Measurements from ENCODE around the gene CDRT15. TPM values are rescaled to one million over a fixed set of nuclear protein-coding genes. Genes with fewer than 3 reads are reported as not detected.

Gene CDRT15
- polyA plus RNA-seq, 3 donors, result not detected

DNA sequence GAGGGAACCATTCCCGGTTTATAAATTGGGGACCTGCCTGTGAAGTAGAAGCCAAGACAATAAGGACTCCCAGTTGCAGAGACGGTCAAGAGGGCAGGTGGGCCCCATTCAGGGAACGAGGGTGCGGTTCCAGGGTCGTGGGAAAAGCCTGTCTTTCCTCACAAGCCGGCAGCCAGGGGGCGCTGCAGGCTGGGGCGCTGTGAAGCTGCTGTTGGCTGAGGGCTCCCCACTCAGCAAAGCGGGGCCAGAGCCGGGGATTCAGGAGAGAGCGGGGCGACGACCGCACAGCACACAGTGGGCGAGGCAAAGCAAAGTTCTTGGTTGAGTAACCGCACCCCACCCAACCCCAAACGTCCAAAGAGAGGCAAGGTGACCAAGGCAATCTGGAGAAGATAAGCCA, 24.9 kb downstream of the CDRT15 start:
- H3K27ac ChIP-seq (ENCODE audit: low read depth, low read length), result no peak overlapping the region
- WGBS, 3 donors, result 54 to 62% (median 57%) methylated on average over 17 of the region's 17 CpGs

DNA sequence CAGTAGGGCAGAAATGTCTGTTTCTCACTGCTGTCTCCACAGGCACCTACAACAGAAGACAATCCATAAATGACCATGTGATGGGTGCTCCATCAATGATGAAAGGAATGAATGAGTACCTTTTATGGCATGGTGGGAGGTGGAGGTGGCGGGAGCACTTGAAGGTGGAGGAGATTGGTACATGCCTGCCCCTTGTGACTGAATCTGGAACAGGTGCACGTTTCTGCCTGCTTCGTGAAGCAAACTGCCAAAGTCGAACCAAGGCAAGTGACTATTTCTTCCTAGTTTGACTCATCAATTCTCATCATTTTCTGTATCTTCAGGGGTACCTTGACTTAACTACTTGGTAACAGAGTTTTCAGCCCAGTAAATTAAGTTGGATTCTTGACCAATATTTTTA, 25.4 kb downstream of the CDRT15 start:
- no peak overlapping the region for H3K27ac ChIP-seq (ENCODE audit: low read depth, low read length)
- 87 to 88% (median 88%) methylated on average over 4 of the region's 4 CpGs for WGBS, 3 donors

- 74 to 82% (median 76%) methylated on average over 3 of the region's 3 CpGs for WGBS, 3 donors
- no peak overlapping the region for H3K27ac ChIP-seq (ENCODE audit: low read depth, low read length)
Measured at GRCh38 chr17:14209215-14209614, 27.4 kb downstream of the CDRT15 start.

DNA sequence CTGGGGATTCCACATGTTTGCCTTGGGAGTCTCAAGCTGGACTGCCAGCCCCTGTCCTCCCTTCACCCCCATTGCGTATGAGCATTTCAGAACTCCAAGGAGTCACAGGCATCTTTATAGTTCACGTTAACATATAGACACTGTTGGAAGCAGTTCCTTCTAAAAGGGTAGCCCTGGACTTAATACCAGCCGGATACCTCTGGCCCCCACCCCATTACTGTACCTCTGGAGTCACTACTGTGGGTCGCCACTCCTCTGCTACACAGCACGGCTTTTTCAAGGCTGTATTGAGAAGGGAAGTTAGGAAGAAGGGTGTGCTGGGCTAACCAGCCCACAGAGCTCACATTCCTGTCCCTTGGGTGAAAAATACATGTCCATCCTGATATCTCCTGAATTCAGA, 28.9 kb downstream of the CDRT15 start:
- 96 to 97% (median 96%) methylated on average over 5 of the region's 5 CpGs for WGBS, 3 donors
- no peak overlapping the region for H3K27ac ChIP-seq (ENCODE audit: low read depth, low read length)

DNA sequence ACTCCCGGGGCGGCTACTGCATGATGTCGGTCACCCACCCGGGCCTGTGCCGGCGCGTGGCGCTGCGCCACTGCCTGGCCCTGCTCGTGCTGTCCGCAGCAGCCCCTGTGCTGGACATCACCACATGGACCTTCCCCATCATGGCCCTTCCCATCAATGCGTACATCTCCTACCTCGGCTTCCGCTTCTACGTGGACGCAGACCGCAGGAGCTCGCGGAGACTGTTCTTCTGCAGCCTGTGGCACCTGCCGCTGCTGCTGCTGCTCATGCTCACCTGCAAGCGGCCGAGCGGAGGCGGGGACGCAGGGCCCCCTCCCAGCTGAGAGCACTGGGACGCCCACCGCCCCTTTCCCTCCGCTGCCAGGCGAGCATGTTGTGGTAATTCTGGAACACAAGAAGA, 29.8 kb downstream of the CDRT15 start:
- no peak overlapping the region for H3K27ac ChIP-seq (ENCODE audit: low read depth, low read length)
- WGBS, 3 donors, result 96 to 97% (median 97%) methylated on average over 29 of the region's 29 CpGs

DNA sequence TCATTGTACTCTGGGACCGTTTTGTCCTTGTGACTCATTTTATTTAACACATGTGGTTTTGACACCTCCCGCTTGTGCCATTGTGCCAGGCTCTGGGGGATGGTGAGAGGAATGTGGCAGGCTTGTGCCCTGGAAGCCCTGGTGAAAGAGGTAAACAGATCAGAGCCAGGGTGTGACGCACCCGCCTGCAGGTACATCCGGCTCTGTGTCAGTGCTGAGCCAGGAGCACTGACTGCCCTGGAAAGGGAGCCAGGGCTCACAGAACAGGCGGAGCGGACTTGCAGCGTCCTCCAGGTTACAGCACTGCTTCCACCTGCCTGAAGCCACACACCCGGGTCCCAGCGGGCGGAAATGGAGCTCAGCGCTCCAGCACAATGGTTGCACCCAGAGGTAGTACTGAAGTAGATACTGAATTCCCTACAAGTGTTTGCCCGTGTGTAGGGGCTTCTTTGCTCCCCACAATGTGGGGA, 30.6 kb downstream of the CDRT15 start:
- no peak overlapping the region for H3K27ac ChIP-seq (ENCODE audit: low read depth, low read length)
- WGBS, 3 donors, result 59 to 81% (median 79%) methylated on average over 13 of the region's 13 CpGs

DNA sequence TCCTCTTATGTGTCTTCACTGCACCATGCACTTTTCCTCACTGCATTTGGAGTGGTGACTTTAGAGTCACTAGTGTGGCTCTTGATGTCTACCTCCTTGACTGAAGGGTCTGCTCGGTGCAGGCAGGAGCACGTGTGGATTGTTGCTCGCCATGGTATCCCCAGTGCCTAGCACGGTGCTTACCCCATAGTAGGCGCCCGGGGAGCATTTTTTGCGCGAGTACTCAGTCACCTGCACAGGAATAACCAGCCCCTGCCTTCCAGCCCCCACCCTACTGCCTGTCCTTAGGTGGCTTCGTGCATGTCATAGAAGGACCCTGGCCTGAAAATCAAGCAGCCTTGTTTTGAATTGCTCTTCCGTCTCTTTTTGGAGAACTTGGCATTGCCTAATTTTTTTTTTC, 31.3 kb downstream of the CDRT15 start:
- H3K27ac ChIP-seq (ENCODE audit: low read depth, low read length), result no peak overlapping the region
- WGBS, 3 donors, result 96 to 98% (median 96%) methylated on average over 10 of the region's 10 CpGs

GRCh38 chr17:14204546-14204945, 32.1 kb downstream of the CDRT15 start:
- no peak overlapping the region for H3K27ac ChIP-seq (ENCODE audit: low read depth, low read length)
- 92 to 100% (median 95%) methylated on average over 2 of the region's 2 CpGs for WGBS, 3 donors

GRCh38 chr17:14204084-14204483, 32.6 kb downstream of the CDRT15 start:
- 70 to 80% (median 74%) methylated on average over 5 of the region's 5 CpGs for WGBS, 3 donors

GRCh38 chr17:14203388-14203787, 33.3 kb downstream of the CDRT15 start:
- 84 to 93% (median 87%) methylated on average over 3 of the region's 3 CpGs for WGBS, 3 donors
- no peak overlapping the region for H3K27ac ChIP-seq (ENCODE audit: low read depth, low read length)

More at GRCh38 chr17:14204084-14204483, 32.6 kb downstream of the CDRT15 start:
- H3K27ac ChIP-seq (ENCODE audit: low read depth, low read length), result no peak overlapping the region

DNA sequence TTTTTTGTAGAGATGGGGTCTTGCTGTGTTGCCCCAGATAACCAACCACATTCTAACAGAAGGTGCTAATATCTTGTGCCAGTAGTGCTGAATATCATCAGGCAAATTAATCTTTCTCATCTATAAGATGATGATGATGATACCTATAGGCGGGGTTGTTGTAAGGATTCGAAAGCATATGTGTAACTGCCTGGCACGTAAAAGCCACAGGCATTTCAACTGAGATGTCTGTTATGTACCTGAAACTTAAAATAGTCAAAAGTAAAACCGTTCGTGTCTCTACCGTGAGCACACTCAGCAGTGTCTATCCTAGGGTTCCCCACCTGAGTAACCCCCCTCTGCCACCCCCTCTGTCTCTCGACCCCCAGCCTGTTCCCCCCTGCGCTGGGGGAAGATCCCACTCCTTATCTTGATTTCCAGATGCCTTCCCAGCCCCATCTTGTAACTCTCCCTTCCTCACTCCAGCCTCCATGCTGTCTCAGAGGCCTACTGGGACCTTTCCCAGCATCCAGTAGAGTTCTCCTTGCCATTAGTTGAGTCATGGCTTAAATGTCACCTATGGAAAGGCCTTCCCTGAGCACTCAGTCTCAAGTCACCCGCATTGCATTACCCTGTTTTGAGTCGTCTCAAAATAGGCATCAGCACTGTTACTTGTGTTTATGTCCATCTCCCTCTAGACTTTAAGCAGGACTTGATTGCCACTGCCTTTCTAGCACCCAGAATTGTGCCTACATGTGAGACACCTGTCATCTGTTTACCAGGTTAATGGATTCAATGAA, 34.1 kb downstream of the CDRT15 start:
- no peak overlapping the region for H3K27ac ChIP-seq (ENCODE audit: low read depth, low read length)
- 89 to 92% (median 91%) methylated on average over 10 of the region's 10 CpGs for WGBS, 3 donors

DNA sequence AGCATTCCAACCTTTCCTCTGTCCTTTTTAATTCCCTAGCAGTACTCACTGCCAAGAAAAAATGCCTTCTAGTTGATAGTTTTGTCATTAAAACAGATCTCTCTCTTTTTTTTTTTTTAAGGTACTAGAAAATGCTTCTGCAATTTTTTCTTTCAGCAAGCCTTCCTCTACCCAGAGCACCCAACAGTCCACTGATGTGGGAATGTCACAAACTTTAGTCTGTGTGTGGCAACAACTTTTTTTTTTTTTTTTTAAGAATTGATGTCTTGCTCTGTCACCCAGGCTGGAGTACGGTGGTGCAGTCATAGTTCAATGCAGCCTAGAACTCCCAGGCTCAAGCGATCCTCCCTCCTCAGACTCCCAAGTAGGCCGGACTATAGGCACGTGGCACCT, 34.7 kb downstream of the CDRT15 start:
- WGBS, 3 donors, result 85 to 97% (median 88%) methylated on average over 4 of the region's 4 CpGs
- no peak overlapping the region for H3K27ac ChIP-seq (ENCODE audit: low read depth, low read length)

DNA sequence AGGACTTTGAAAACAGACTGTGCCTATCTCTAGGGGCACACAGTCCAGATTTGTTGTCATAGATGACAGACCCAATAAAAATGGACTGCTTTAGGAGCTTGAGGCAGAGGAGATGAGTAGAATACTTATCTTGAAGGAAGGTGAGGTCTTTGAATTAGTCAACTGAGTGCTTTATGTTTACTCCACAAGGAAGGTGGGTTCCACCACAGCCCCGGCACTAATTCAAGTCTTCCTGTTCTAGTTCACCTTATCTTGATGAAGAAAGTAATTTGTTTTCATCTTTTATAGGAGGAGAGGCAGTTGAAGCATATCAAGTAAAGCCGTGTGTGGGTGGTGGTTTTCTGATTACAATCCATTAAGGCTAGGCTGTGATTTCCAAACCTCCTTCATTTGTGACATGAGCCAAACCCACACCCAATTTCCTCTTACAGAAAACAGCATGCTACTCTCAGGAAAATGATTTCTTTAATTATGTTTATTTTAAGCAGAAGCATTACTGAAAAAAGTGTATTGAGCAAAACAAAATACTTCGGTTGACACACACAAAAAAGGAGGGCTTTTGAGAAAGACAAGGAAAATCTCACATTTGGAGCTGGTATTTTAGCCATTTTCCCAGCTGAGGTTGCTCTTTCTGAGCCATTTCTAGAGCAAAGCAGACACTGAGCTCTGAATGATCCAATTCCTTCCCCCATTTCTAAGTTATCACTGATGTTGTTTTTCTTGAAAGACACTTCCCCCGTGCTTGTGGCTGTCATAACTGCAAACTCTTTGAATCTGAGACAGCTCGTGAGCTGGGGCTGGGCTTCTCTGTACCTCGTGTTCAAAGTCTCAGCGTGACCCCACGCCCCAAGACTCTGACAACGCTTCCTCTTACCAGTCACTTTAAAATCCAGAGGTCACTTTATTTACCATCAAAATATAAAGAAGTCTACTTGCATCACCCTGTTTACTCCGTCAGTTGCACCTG, 35.4 kb downstream of the CDRT15 start:
- no peak overlapping the region for H3K27ac ChIP-seq (ENCODE audit: low read depth, low read length)
- 26 to 63% (median 33%) methylated on average over 10 of the region's 10 CpGs for WGBS, 3 donors

DNA sequence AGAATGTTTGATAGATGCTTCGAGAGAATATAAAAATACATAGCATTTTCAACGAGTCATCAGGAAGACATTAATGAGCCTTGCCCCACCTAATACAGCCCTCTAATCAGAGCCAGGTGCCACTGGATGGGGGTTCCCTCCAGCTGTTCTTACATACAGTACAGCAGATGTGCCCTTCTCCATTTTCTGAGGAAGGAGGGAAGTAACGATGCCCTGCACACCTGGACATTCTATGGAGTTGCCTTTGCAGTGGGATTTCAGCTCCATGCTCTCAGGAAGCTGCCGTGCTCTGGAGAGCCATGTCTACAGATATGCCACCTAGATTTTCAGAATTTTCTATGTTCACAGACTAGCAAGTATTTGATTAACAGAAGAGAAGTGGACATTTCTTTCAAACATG, 36.3 kb downstream of the CDRT15 start:
- WGBS, 3 donors, result 86 to 92% (median 87%) methylated on average over 4 of the region's 4 CpGs
- H3K27ac ChIP-seq (ENCODE audit: low read depth, low read length), result no peak overlapping the region

GRCh38 chr17:14199601-14200000, 37.1 kb downstream of the CDRT15 start:
- WGBS, 3 donors, result 88 to 92% (median 91%) methylated on average over 5 of the region's 5 CpGs

GRCh38 chr17:14198575-14198974, 38.1 kb downstream of the CDRT15 start:
- H3K27ac ChIP-seq (ENCODE audit: low read depth, low read length), result no peak overlapping the region

More at GRCh38 chr17:14199601-14200000, 37.1 kb downstream of the CDRT15 start:
- no peak overlapping the region for H3K27ac ChIP-seq (ENCODE audit: low read depth, low read length)

DNA sequence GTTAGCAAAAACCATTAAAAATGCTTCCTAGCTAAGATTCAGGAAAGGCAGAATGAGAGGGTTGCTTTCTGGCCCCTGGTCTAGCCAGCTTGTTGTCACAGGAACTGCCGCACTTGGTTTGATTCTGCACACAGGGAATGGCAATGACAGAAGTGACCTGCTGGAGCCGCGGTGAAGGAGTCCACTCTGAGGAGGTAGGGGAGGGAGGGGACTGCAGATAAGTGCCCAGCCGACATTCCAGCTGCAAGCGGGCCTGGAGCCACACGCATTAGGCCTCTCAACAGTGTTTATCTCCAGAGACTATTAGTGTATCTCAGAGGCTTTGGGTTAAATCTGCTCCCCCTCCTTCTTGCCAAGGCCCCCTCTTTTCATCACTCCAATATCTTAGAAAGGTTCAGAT, 38.6 kb downstream of the CDRT15 start:
- 57 to 83% (median 72%) methylated on average over 6 of the region's 6 CpGs for WGBS, 3 donors
- no peak overlapping the region for H3K27ac ChIP-seq (ENCODE audit: low read depth, low read length)

More at GRCh38 chr17:14198575-14198974, 38.1 kb downstream of the CDRT15 start:
- WGBS, 3 donors, result 82 to 95% (median 93%) methylated on average over 4 of the region's 4 CpGs

DNA sequence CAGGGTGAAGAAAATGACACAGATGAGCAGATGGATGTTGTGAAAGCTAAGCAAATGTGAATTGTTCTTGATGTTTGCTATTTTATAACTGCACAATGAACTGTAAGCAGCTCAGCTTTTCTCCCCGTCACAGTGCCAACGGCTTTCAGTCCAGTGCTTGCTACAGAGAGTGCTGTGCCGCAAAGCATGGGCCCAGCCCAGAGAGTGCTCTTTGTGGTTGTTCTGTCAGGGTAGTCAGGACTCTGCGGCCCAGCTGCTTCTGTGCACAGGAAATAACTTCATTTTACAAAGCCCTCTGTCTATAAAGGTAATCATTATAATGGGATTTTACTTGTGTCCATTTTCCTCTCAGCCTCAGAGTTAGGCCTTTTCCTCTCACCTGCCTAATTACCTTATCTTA, 39.1 kb downstream of the CDRT15 start:
- H3K27ac ChIP-seq (ENCODE audit: low read depth, low read length), result no peak overlapping the region
- 46 to 90% (median 61%) methylated on average over 4 of the region's 4 CpGs for WGBS, 3 donors

DNA sequence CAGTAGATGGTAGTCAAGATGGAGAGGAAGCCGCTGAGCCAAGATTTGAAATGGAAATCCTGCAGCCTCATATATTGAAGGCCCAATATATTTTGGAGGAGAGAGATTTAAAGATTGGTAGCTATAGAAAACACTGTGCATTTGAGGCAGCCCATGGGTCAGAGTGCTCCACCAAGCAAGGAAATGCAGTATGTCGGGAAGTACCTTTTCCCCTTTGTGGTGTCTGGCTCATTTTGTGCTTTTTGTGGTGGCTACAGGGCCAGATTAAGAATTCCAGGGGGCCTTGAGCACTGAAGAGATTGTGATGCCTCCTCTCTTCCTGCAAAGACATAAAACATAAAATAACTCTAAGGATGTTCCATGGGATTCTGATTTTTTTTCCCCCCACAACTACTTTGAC, 39.6 kb downstream of the CDRT15 start:
- WGBS, 3 donors, result 88 to 91% (median 89%) methylated on average over 2 of the region's 2 CpGs
- no peak overlapping the region for H3K27ac ChIP-seq (ENCODE audit: low read depth, low read length)

Measured in adipose tissue (tissue), 3 donors.